Measurements from ENCODE around the gene ROR2. TPM values are rescaled to one million over a fixed set of nuclear protein-coding genes. Genes with fewer than 3 reads are reported as not detected.

Gene ROR2
- total RNA-seq, 2 experiments from 2014 or later: not detected

GRCh38 chr9:91845879-91846278, 104.1 kb downstream of the ROR2 start:
- Mint-ChIP-seq H3K36me3 (ENCODE audit: low read depth) (no peaks in the 10 kb centered on the region), H3K27me3 (ENCODE audit: low read depth) (peaks cover 8% of the 10 kb centered on the region), H3K4me1 (ENCODE audit: low read depth) (peaks cover 13% of the 10 kb centered on the region), H3K4me3 (no peak overlapping the region), H3K9me3 (no peaks in the 10 kb centered on the region), H3K27ac (no peak overlapping the region)
- CTCF ChIA-PET: no interaction called here
- DNase-seq: no peak
- intact Hi-C loops (cut with micrococcal nuclease): no loop called here

- H3K9me3 Mint-ChIP-seq: no peaks in the 10 kb centered on the region
- intact Hi-C loops (cut with micrococcal nuclease): no loop called here
- CTCF ChIA-PET: no interaction called here
- H3K4me1 Mint-ChIP-seq (ENCODE audit: low read depth): peaks cover 13% of the 10 kb centered on the region
- H3K27ac Mint-ChIP-seq: no peak overlapping the region
- no peaks in the 10 kb centered on the region for H3K36me3 Mint-ChIP-seq (ENCODE audit: low read depth)
- no peak overlapping the region for H3K4me3 Mint-ChIP-seq
- H3K27me3 Mint-ChIP-seq (ENCODE audit: low read depth): peaks cover 12% of the 10 kb centered on the region
- DNase-seq: no peak
Measured at GRCh38 chr9:91844701-91845291, 105.2 kb downstream of the ROR2 start.

DNA sequence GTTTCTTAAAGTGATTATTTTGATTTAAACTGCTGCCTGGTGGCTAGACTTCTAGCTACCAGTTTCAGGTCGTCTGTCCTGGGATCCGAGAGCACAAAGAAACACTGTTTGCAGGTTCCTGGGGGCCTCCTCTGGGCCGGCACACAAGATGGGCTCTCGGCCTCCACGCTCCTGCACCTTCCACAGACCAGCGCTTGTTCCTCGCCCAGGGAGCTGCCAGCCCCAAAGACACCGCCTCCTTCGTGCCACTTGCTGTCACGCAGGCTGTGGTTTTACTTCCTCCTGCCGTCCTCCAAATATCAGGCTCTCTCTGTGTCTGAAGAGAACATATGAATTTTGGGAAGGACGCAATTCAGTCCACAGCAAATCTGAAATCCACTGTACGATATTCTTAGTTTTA, 105.8 kb downstream of the ROR2 start:
- peaks cover 15% of the 10 kb centered on the region for H3K4me1 Mint-ChIP-seq (ENCODE audit: low read depth)
- H3K9me3 Mint-ChIP-seq: no peaks in the 10 kb centered on the region
- CTCF ChIA-PET: no interaction called here
- peaks cover 15% of the 10 kb centered on the region for H3K27me3 Mint-ChIP-seq (ENCODE audit: low read depth)
- intact Hi-C loops (cut with micrococcal nuclease): no loop called here
- H3K36me3 Mint-ChIP-seq (ENCODE audit: low read depth): no peaks in the 10 kb centered on the region
- H3K4me3 Mint-ChIP-seq: no peak overlapping the region
- DNase-seq: no peak
- no peak overlapping the region for H3K27ac Mint-ChIP-seq

- H3K4me3 Mint-ChIP-seq: no peak overlapping the region
- H3K36me3 Mint-ChIP-seq (ENCODE audit: low read depth): no peaks in the 10 kb centered on the region
- H3K4me1 Mint-ChIP-seq (ENCODE audit: low read depth): peaks cover 14% of the 10 kb centered on the region
- CTCF ChIA-PET: no interaction called here
- intact Hi-C loops (cut with micrococcal nuclease): no loop called here
- H3K27ac Mint-ChIP-seq: no peak overlapping the region
- DNase-seq: no peak
- no peaks in the 10 kb centered on the region for H3K9me3 Mint-ChIP-seq
- H3K27me3 Mint-ChIP-seq (ENCODE audit: low read depth): peaks cover 14% of the 10 kb centered on the region
Measured at GRCh38 chr9:91843623-91844148, 106.3 kb downstream of the ROR2 start.

DNA sequence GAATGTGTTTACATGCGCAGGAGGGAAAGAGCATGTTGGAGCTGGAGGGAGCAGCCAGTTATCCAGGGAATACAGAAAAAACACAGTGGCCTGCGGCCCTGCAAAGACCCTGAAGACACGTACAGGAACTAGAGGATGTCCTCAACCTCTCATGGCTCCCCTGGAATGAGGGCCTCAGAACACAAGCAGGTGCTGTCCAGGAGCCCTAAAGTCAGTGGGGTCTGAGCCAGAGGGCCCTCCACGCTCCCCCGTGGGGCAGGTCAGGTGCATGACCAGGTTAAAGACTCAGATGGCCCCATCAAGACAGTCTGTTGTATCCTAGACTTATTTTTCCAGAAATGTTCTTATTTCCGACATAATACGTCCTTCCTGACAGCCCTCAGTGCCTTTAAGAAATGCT, 106.9 kb downstream of the ROR2 start:
- intact Hi-C loops (cut with micrococcal nuclease): no loop called here
- no peaks in the 10 kb centered on the region for H3K36me3 Mint-ChIP-seq (ENCODE audit: low read depth)
- no peak for DNase-seq
- peaks cover 13% of the 10 kb centered on the region for H3K4me1 Mint-ChIP-seq (ENCODE audit: low read depth)
- H3K27ac Mint-ChIP-seq: no peak overlapping the region
- H3K4me3 Mint-ChIP-seq: no peak overlapping the region
- CTCF ChIA-PET: no interaction called here
- no peaks in the 10 kb centered on the region for H3K9me3 Mint-ChIP-seq
- peaks cover 13% of the 10 kb centered on the region for H3K27me3 Mint-ChIP-seq (ENCODE audit: low read depth)

GRCh38 chr9:91842358-91843049, 107.5 kb downstream of the ROR2 start:
- H3K4me1 Mint-ChIP-seq (ENCODE audit: low read depth): peaks cover 8% of the 10 kb centered on the region
- no peak for DNase-seq
- no peaks in the 10 kb centered on the region for H3K9me3 Mint-ChIP-seq
- no peaks in the 10 kb centered on the region for H3K36me3 Mint-ChIP-seq (ENCODE audit: low read depth)
- no peak overlapping the region for H3K27ac Mint-ChIP-seq
- intact Hi-C loops (cut with micrococcal nuclease): no loop called here
- H3K27me3 Mint-ChIP-seq (ENCODE audit: low read depth): peaks cover 13% of the 10 kb centered on the region
- H3K4me3 Mint-ChIP-seq: no peak overlapping the region
- CTCF ChIA-PET: no interaction called here

- Mint-ChIP-seq H3K27ac (no peak overlapping the region), H3K4me3 (no peak overlapping the region), H3K4me1 (ENCODE audit: low read depth) (peaks cover 5% of the 10 kb centered on the region), H3K9me3 (no peaks in the 10 kb centered on the region), H3K27me3 (ENCODE audit: low read depth) (peaks cover 13% of the 10 kb centered on the region), H3K36me3 (ENCODE audit: low read depth) (no peaks in the 10 kb centered on the region)
- no peak for DNase-seq
- CTCF ChIA-PET: no interaction called here
- intact Hi-C loops (cut with micrococcal nuclease): no loop called here
Measured at GRCh38 chr9:91841591-91841990, 108.4 kb downstream of the ROR2 start.

GRCh38 chr9:91840882-91841281, 109.1 kb downstream of the ROR2 start:
- Mint-ChIP-seq H3K9me3 (no peaks in the 10 kb centered on the region), H3K27me3 (ENCODE audit: low read depth) (peaks cover 13% of the 10 kb centered on the region), H3K4me3 (no peak overlapping the region), H3K36me3 (ENCODE audit: low read depth) (no peaks in the 10 kb centered on the region), H3K4me1 (ENCODE audit: low read depth) (peaks cover 5% of the 10 kb centered on the region), H3K27ac (no peak overlapping the region)
- CTCF ChIA-PET: no interaction called here
- intact Hi-C loops (cut with micrococcal nuclease): no loop called here
- DNase-seq: no peak

DNA sequence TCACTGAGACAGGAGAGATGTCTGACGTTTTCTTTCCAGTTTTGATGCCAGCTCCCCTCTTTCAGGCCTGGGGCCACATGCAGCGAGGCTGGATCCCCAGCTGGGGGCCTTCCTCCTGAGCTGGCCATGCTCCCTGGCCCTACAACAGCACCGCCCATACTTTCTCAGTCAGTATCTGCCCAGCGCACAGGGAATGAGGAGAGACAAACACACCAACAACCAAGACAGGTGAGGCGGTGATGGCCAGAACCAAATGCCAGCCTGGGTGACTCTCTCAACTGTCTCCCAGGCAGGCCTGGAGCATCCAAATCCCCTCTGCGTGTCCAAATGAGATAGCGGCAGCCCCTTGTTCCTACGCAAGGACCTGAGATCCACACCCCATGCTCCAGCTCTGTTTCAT, 109.6 kb downstream of the ROR2 start:
- intact Hi-C loops (cut with micrococcal nuclease): no loop called here
- Mint-ChIP-seq H3K27me3 (ENCODE audit: low read depth) (peaks cover 13% of the 10 kb centered on the region), H3K9me3 (no peaks in the 10 kb centered on the region), H3K27ac (no peak overlapping the region), H3K4me1 (ENCODE audit: low read depth) (peaks cover 5% of the 10 kb centered on the region), H3K4me3 (no peak overlapping the region), H3K36me3 (ENCODE audit: low read depth) (no peaks in the 10 kb centered on the region)
- no peak for DNase-seq
- CTCF ChIA-PET: no interaction called here

- no peaks in the 10 kb centered on the region for H3K9me3 Mint-ChIP-seq
- H3K4me3 Mint-ChIP-seq: no peak overlapping the region
- H3K27ac Mint-ChIP-seq: no peak overlapping the region
- H3K27me3 Mint-ChIP-seq (ENCODE audit: low read depth): peaks cover 13% of the 10 kb centered on the region
- intact Hi-C loops (cut with micrococcal nuclease): no loop called here
- peaks cover 5% of the 10 kb centered on the region for H3K4me1 Mint-ChIP-seq (ENCODE audit: low read depth)
- no peak for DNase-seq
- CTCF ChIA-PET: no interaction called here
- no peaks in the 10 kb centered on the region for H3K36me3 Mint-ChIP-seq (ENCODE audit: low read depth)
Measured at GRCh38 chr9:91839926-91840465, 110.0 kb downstream of the ROR2 start.

- Mint-ChIP-seq H3K4me3 (no peak overlapping the region), H3K9me3 (no peaks in the 10 kb centered on the region), H3K4me1 (ENCODE audit: low read depth) (peaks cover 1% of the 10 kb centered on the region), H3K27ac (no peak overlapping the region), H3K27me3 (ENCODE audit: low read depth) (peaks cover 13% of the 10 kb centered on the region), H3K36me3 (ENCODE audit: low read depth) (no peaks in the 10 kb centered on the region)
- intact Hi-C loops (cut with micrococcal nuclease): no loop called here
- no peak for DNase-seq
- CTCF ChIA-PET: no interaction called here
Measured at GRCh38 chr9:91837981-91838731, 111.9 kb downstream of the ROR2 start.

- peaks cover 9% of the 10 kb centered on the region for H3K27me3 Mint-ChIP-seq (ENCODE audit: low read depth)
- no peak for DNase-seq
- peaks cover 1% of the 10 kb centered on the region for H3K4me1 Mint-ChIP-seq (ENCODE audit: low read depth)
- CTCF ChIA-PET: no interaction called here
- H3K36me3 Mint-ChIP-seq (ENCODE audit: low read depth): no peaks in the 10 kb centered on the region
- H3K4me3 Mint-ChIP-seq: no peak overlapping the region
- H3K27ac Mint-ChIP-seq: no peak overlapping the region
- no peaks in the 10 kb centered on the region for H3K9me3 Mint-ChIP-seq
- intact Hi-C loops (cut with micrococcal nuclease): no loop called here
Measured at GRCh38 chr9:91836515-91836914, 113.5 kb downstream of the ROR2 start.

Data from activated naive CD4-positive, alpha-beta T cell treated with anti-CD3 and anti-CD28 coated beads for 36 hours (primary cell).